Mucosa of gallbladder (tissue), 1 donor: ENCODE measurements around the gene NECAB2. TPM values are rescaled to one million over a fixed set of nuclear protein-coding genes. Genes with fewer than 3 reads are reported as not detected.
A peak's percentile ranks its signal among the peaks of the same experiment; 100 is the strongest.
"Not testable (repeated sequence)": the region's sequence is repeated elsewhere in the genome, so short reads cannot be mapped to it uniquely, and the experiment has no call there.

Source experiments
- DNase-seq: peaks from one replicate; pipeline ENCODE4 v3.0.0-alpha.2; 2020; ENCODE audit warnings: low spot score
- total RNA-seq: library from RNA; stranded (reverse); gene quantifications from one replicate; pipeline ENCODE4 v1.2.1, GENCODE V29; 2021
- donor health status: DM: no; HTN: no; CAD: no.

The NECAB2 gene
- total RNA-seq, 1 donor from 2014 or later: 0.29 TPM

DNA sequence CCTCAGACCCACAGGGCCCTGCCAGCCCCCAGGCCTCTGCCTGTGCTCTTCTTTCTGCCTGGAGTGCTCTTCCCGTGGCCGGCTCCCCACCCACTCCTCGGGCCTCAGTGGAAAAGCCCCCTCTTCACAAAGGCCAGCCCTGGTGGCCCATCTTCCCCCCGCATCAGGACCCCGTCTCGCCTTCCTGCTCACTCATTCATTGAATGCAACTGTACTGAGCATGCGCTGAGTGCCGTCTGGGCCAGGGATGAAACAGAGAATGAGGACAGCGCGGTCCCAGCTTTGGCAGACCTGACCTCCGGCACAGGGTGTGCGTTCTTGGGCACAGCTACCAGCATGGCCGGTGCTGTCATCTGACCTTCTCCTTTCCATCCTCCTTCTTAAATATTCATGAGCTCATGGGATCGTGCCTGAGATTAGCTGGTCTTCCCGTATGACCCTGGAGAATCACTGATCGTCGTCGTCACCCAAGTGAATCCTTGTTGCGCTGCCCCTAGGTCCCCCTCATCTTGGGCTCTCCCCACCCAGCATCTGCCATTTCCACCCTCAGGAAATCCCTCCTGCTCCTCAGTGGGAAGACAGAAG is 31.4 kb upstream of the NECAB2 start:
- DNase-seq: no peak

DNA sequence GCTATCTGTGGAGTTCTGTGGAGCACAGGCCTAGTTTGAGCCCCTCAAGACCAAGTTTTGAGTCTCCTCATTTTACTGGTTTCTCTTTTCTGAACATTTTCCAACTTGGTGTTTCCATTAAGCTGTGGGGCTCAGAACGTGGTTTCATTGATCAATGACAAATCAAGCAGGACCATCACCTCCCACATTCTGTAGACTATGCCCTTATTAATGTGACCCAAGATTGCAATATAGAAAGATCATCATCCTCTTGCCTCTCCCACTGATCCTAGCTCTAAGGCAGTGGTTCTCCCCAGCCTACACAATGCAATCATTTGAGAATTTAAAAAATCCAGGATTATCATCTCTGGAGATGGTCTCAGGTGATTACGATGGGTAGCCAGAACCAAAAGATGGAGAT is 30.8 kb upstream of the NECAB2 start:
- no peak for DNase-seq

DNA sequence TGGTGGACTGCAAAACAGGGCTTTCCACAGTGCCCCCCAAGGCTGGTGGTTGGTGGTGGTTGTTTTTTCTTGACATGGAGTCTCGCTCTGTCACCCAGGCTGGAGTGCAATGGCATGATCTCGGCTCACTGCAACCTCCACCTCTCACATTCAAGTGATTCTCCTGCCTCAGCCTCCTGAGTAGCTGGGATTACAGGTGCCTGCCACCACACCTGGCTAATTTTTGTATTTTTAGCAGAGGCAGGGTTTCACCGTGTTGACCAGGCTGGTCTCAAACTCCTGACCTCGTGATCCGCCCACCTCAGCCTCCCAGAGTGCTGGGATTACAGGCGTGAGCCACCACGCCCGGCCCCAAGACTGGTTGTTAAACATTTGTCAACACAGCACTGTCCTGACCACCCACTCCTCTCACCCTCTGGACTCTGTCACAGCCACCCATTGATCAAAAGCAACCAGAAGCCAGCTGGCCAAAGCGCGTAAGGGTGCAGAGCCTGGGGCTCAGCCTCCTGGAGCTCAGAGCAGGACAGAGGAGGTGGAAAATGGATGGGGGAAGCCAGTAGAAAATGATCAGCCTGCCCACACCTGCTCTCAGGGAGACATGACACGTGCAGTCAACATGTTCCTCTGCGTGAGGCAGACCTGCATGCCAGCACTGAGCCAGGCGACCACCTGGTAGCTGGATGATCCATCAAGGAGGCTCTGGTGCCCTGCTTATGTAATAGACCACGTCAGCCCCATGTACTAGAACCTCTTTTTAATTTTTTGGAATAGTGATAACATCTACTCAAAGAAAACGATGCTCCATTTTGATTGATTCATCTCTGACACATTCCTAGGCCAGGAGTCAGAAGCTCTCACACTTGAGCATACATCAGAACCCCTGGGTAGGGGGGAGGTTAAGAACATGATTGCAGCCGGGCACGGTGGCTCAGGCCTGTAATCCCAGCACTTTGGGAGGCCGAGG is 29.8 kb upstream of the NECAB2 start:
- no peak for DNase-seq

GRCh38 chr16:83939266-83939855 is 28.7 kb upstream of the NECAB2 start:
- no peak for DNase-seq

GRCh38 chr16:83940119-83940518 is 27.9 kb upstream of the NECAB2 start:
- DNase-seq: no peak

GRCh38 chr16:83940630-83941378 is 27.2 kb upstream of the NECAB2 start:
- no peak for DNase-seq

DNA sequence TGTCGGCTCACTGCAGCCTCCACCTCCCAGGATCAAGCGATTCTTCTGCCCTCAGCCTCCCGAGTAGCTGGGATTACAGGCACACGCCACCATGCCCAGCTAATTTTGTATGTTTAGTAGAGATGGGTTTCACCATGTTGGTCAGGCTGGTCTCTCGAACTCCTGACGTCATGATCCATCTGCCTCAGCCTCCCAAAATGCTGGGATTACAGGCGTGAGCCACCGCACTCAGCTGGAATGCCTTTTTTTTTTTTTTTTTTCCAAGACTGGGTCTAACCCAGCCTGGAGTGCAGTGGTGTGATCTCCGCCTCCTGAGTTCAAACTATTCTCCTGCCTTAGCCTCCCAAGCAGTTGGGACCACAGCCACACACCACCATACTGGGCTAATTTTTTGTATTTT is 26.5 kb upstream of the NECAB2 start:
- not testable (repeated sequence) for DNase-seq

- no peak for DNase-seq
Observed at GRCh38 chr16:83942074-83942473, 26.0 kb upstream of the NECAB2 start.

DNA sequence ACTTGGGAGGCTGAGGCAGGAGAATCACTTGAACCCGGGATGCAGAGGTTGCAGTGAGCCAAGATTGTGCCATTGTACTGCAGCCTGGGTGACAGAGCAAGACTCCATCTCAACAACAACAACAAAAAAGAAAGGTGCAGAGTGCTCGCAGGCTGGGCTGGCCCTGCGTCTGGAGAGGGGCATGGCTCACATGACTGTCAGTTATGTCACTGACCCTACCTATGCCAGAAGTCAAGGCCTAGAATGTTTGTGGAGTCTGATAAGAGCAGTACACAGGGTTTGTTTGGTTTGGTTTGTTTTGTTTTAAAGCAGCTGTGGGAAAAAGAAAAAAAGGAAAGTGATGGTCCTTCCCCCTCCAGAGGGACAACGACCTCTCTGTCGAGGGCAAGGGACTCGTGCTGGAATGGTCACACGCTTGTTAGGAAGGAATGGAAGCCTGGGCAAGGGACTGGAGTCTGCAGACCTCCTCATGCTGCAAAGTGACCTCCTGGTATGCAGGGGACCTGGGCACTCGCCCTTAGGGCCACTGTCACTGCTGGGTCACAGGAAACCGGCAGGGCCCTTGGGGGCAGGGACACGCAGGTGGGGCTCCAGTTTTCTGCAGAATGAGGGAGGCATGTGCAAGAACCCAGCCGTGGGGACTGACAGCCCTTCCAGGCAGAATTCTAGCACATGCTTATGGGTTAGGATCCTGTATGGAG is 25.1 kb upstream of the NECAB2 start:
- DNase-seq: no peak

DNA sequence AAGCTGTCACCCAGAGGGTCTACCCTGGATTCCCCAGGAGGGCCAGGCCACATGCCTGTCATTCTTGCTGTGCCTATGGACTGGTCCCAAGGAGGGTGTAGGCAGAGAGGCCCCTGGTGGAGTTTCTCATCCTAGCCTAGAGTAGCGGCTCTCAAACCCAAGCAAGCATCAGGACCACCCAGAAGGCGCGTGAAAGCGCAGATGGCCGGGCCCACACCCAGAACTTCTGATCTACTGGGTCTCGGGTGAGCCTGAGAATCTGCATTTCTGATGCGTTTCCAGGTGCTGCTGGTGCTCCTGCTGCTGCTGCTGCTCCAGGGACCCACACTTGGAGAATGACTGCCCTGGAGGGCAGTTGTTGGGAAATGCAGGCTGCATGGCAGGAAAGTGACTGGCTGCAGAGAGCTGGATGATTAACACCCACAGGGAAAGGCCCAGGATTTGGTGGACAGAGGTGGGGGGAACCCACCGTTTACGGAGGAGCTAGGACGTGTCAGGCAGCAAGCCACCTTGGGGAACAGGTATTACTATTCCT is 24.5 kb upstream of the NECAB2 start:
- no peak for DNase-seq

GRCh38 chr16:83945587-83945986 is 22.5 kb upstream of the NECAB2 start:
- no peak for DNase-seq

DNA sequence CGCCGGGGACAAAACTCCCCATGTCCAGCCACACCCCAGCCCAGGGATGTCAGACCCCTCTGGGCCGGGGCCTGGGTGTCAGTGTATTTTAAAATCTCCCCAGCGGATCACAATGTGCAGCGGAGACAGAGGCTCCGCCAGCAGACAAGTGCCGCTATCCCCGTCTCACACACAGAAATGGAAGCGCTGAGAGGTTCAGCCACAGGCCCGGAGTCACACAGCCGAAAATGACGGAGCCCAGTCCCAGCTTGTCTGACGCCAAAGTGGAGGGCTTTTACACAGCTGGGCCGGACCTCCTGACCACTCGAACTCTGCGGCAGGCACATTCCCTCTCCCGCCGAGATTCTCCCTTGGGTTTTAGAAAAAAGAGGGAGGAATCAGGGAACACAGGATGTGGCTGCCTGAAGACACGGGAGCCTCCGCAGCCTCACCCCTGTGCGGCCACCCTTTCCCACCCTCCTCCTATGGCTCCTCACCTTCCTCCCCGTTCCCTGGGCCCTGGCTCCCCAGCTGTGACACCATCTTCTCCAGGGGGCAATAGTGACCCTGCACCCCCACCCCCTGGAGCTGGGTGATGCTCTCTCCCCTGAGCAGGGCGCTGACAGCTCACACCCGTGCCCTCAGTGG is 21.8 kb upstream of the NECAB2 start:
- DNase-seq: no peak

DNA sequence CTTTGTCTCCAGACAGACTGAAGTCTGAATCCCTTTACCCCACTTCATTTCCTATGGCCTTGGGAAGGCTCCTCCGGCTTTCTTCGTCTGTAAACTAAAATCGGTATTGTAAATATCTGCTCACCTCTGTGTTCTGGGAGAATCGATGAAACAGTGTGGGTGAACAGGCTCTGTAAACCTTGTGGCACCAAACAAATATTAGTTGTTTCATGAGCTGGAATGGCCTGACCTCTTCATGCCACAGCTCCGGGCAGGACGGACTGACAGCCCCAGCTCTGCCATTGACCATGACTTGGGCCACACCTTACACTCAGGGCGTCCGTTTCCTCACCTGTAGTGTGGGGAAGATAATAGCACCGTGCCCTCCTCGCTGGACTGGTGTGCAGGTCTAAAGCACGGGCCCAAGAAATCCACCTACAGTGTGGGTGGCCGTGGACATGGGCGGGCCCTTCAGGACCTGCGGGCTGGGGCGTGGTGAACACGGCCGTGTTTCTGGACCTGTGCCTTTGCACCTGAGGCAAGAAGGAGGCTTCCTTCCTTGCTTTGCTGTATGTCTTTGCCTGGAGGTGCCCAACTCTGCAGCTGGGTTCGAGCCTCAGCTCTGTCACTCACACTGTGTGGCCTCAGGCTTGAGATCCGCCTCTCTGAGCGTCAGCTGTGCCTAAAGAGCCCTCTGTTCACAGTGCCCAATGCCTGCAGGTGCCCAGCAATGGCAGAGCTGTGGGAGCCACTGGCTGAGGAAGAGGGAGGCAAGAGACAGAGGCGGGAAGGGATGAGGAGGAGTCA is 21.1 kb upstream of the NECAB2 start:
- peak; percentile 36 for DNase-seq

GRCh38 chr16:83947642-83948234 is 20.3 kb upstream of the NECAB2 start:
- no peak for DNase-seq

GRCh38 chr16:83948914-83949723 is 18.9 kb upstream of the NECAB2 start:
- no peak for DNase-seq

- DNase-seq: no peak
Observed at GRCh38 chr16:83949724-83950001, 18.4 kb upstream of the NECAB2 start.

GRCh38 chr16:83950862-83951399 is 17.1 kb upstream of the NECAB2 start:
- DNase-seq: not testable (repeated sequence)

- no peak for DNase-seq
Observed at GRCh38 chr16:83951544-83951943, 16.5 kb upstream of the NECAB2 start.

- DNase-seq: no peak
Observed at GRCh38 chr16:83952587-83952939, 15.5 kb upstream of the NECAB2 start.
